ENCODE results near the gene CES4A.
A peak's percentile ranks its signal among the peaks of the same experiment; 100 is the strongest.

CES4A gene

DNA sequence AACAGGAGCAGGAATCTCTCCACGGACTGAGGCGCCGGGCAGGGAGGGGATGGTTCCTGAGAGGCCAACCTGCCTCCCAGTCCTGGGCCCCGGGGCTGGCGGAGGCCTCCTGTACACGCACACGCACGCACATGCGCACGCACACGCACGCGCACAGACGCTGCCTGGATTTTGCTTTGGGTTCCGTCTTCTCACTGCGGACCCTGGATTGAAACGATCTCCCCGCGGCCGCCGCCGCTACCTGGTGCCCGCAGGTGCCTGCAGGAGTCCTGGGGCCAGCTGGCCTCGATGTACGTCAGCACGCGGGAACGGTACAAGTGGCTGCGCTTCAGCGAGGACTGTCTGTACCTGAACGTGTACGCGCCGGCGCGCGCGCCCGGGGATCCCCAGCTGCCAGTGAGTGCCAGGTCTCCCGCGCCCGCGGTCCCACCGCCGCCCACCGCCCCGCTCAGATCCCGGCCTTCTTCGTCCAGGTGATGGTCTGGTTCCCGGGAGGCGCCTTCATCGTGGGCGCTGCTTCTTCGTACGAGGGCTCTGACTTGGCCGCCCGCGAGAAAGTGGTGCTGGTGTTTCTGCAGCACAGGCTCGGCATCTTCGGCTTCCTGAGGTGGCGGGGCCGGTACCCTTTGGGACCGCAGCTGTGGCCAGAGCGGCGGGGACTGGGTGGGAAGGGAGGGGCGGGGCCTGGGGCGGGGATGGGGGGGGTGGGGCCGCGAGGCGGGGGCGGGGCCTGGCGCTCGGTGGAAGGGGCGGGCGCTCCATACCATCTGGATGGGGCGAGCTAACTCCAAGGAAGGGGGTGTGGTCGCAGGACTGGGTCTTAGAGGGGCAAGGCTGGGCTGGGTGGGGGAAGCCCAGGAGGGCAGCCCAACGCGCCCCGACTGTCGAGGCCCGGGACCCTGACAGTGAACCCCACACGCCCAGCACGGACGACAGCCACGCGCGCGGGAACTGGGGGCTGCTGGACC lies 12.3 kb downstream of the CES4A start:
- no peaks in the 10 kb centered on the region for H3K36me3 ChIP-seq (ENCODE audit: insufficient read depth, low read length)
- H3K27me3 ChIP-seq (ENCODE audit: insufficient read depth, low read length): no peaks in the 10 kb centered on the region
- H3K4me2 ChIP-seq (ENCODE audit: low read length): peak overlapping the region; percentile 79
- H4K20me1 ChIP-seq (ENCODE audit: insufficient read depth, low read length): no peaks in the 10 kb centered on the region
- H3K4me3 ChIP-seq (ENCODE audit: low read depth, low read length, poor library complexity, severe bottlenecking): peak overlapping the region; percentile 68
- TF ChIP-seq EZH2 (IDR thresholded peaks at IDR 0.05; ENCODE audit: borderline replicate concordance, low read length) (no peak), CTCF (IDR thresholded peaks at IDR 0.05; ENCODE audit: low read length) (no peak)
- H3F3A ChIP-seq (ENCODE audit: insufficient read depth, low read length): no peaks in the 10 kb centered on the region
- H3K27ac ChIP-seq (ENCODE audit: low read depth, low read length, poor library complexity, severe bottlenecking): no peak overlapping the region
- H3K9ac ChIP-seq (ENCODE audit: low read length): peak overlapping the region; percentile 55
- H3K79me2 ChIP-seq (ENCODE audit: insufficient read depth, low read length): no peaks in the 10 kb centered on the region
- H2AFZ ChIP-seq (ENCODE audit: low read length): no peak overlapping the region
- no peaks in the 10 kb centered on the region for H3K9me2 ChIP-seq (ENCODE audit: low read depth, low read length)
- no peaks in the 10 kb centered on the region for H3K9me3 ChIP-seq (ENCODE audit: low read length)
- peaks cover 12% of the 10 kb centered on the region for H3K4me1 ChIP-seq (ENCODE audit: insufficient read depth, low read length, severe bottlenecking)

- Histone ChIP-seq H3K4me1 (ENCODE audit: insufficient read depth, low read length, severe bottlenecking) (peaks cover 12% of the 10 kb centered on the region), H2AFZ (ENCODE audit: low read length) (no peak overlapping the region), H3K4me3 (ENCODE audit: low read depth, low read length, poor library complexity, severe bottlenecking) (no peak overlapping the region), H3K36me3 (ENCODE audit: insufficient read depth, low read length) (no peaks in the 10 kb centered on the region), H3K27me3 (ENCODE audit: insufficient read depth, low read length) (no peaks in the 10 kb centered on the region), H3K9ac (ENCODE audit: low read length) (no peak overlapping the region), H3K9me2 (ENCODE audit: low read depth, low read length) (no peaks in the 10 kb centered on the region), H3K9me3 (ENCODE audit: low read length) (no peaks in the 10 kb centered on the region), H3K27ac (ENCODE audit: low read depth, low read length, poor library complexity, severe bottlenecking) (no peak overlapping the region), H4K20me1 (ENCODE audit: insufficient read depth, low read length) (no peaks in the 10 kb centered on the region), H3K4me2 (ENCODE audit: low read length) (peak overlapping the region; percentile 70; the same call in 1 of the 2 replicates), H3K79me2 (ENCODE audit: insufficient read depth, low read length) (no peaks in the 10 kb centered on the region), H3F3A (ENCODE audit: insufficient read depth, low read length) (no peaks in the 10 kb centered on the region)
- no peak for TF ChIP-seq CTCF (IDR thresholded peaks at IDR 0.05; ENCODE audit: low read length)
- no peak for TF ChIP-seq EZH2 (IDR thresholded peaks at IDR 0.05; ENCODE audit: borderline replicate concordance, low read length)
These were observed 13.3 kb downstream of the CES4A start for GRCh38 chr16:67001726-67002125.

DNA sequence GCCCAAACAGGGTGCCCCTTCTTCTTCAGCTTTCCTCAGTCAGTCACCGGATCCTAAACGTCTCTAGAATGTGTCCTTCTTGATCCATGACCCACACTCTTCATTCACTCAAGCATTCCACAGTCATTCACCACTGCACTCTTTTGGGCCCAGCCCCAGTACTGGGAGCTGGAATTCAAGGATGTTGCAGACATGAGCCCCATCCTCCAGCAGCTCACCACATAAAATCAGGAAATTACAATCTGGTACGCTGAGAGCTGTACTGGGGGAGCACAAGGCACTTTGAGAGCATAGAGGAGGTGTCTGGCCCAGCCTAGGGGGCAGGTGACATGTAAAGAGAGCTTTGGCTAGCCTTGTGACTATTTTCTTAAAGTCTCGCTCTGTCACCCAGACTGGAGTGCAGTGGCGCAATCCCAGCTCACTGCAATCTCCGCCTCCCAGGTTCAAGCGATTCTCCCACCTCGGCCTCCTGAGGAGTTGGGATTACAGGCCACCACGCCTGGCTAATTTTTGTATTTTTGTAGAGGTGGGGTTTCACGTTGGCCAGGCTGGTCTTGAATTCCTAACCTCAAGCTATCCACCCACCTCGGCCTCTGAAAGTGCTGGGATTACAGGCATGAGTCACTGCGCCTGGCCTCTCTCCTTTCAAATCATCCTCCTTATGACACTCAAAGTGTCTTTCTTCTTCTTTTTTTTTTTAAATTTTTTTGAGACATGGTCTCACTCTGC lies 18.7 kb downstream of the CES4A start:
- Histone ChIP-seq H3K27ac (ENCODE audit: low read depth, low read length, poor library complexity, severe bottlenecking) (no peak overlapping the region), H3K4me3 (ENCODE audit: low read depth, low read length, poor library complexity, severe bottlenecking) (no peak overlapping the region), H3K4me1 (ENCODE audit: insufficient read depth, low read length, severe bottlenecking) (no peaks in the 10 kb centered on the region), H2AFZ (ENCODE audit: low read length) (no peak overlapping the region), H3K36me3 (ENCODE audit: insufficient read depth, low read length) (no peaks in the 10 kb centered on the region; the same call in 1 of the 2 replicates), H3K9me2 (ENCODE audit: low read depth, low read length) (no peaks in the 10 kb centered on the region), H3F3A (ENCODE audit: insufficient read depth, low read length) (no peaks in the 10 kb centered on the region), H3K79me2 (ENCODE audit: insufficient read depth, low read length) (no peaks in the 10 kb centered on the region), H3K27me3 (ENCODE audit: insufficient read depth, low read length) (no peaks in the 10 kb centered on the region), H3K9me3 (ENCODE audit: low read length) (no peaks in the 10 kb centered on the region), H4K20me1 (ENCODE audit: insufficient read depth, low read length) (no peaks in the 10 kb centered on the region), H3K4me2 (ENCODE audit: low read length) (no peak overlapping the region), H3K9ac (ENCODE audit: low read length) (no peak overlapping the region)
- TF ChIP-seq CTCF (IDR thresholded peaks at IDR 0.05; ENCODE audit: low read length) (no peak), EZH2 (IDR thresholded peaks at IDR 0.05; ENCODE audit: borderline replicate concordance, low read length) (no peak)
